Measurements from ENCODE around the gene HSPB8. TPM values are rescaled to one million over a fixed set of nuclear protein-coding genes. Genes with fewer than 3 reads are reported as not detected.

HSPB8 gene
- total RNA-seq, 4 donors from 2014 or later: 85.3 to 139 (median 107) TPM

GRCh38 chr12:119227292-119227691 is 48.6 kb downstream of the HSPB8 start:
- DNase-seq (ENCODE audit: low spot score in 2 of 2): no peak
- H3K4me3 ChIP-seq (ENCODE audit: low read depth, poor library complexity, severe bottlenecking): no peak overlapping the region
- TF ChIP-seq, protein P1, sequence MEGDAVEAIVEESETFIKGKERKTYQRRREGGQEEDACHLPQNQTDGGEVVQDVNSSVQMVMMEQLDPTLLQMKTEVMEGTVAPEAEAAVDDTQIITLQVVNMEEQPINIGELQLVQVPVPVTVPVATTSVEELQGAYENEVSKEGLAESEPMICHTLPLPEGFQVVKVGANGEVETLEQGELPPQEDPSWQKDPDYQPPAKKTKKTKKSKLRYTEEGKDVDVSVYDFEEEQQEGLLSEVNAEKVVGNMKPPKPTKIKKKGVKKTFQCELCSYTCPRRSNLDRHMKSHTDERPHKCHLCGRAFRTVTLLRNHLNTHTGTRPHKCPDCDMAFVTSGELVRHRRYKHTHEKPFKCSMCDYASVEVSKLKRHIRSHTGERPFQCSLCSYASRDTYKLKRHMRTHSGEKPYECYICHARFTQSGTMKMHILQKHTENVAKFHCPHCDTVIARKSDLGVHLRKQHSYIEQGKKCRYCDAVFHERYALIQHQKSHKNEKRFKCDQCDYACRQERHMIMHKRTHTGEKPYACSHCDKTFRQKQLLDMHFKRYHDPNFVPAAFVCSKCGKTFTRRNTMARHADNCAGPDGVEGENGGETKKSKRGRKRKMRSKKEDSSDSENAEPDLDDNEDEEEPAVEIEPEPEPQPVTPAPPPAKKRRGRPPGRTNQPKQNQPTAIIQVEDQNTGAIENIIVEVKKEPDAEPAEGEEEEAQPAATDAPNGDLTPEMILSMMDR (IDR thresholded peaks at IDR 0.05): no peak
- TF ChIP-seq POLR2A (IDR thresholded peaks at IDR 0.05): no peak
- intact Hi-C loops (cut with DNase I; ENCODE audit: low total_unique reads): loop anchor here (5.0 kb wide), 1 partner anchor 1965 kb away; no protein-coding TSS in a partner anchor
- 74 to 81% methylated on average over 3 of the region's 3 CpGs for WGBS, 2 donors

DNA sequence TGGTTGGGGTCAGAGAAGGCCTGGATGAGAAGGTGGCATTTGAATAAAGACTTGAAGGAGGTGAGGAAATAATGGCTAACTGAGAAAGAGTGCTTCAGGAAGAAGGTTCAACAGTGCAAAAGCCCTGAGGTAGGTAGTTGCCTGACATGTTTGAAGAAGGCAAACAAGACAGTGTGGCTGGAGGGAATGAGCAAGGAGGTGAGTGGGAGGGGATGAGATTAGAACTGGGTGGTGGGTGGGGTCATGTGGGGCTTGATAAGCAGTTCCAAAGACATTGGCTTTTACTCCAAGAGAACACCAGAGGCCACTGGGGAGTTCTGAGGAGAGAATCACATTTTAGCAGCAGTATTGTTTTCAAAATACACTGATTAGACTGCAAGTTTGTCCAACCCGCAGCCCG is 50.5 kb downstream of the HSPB8 start:
- H3K4me3 ChIP-seq (ENCODE audit: low read depth, poor library complexity, severe bottlenecking): no peak overlapping the region
- DNase-seq (ENCODE audit: low spot score in 2 of 2): no peak
- TF ChIP-seq POLR2A (IDR thresholded peaks at IDR 0.05): no peak
- intact Hi-C loops (cut with DNase I; ENCODE audit: low total_unique reads): loop anchor here (5.0 kb wide), 1 partner anchor 1967 kb away; no protein-coding TSS in a partner anchor
- WGBS, 2 donors: 95 to 96% methylated on average over 2 of the region's 2 CpGs

- intact Hi-C loops (cut with DNase I; ENCODE audit: low total_unique reads): loop anchor here (5.0 kb wide), 1 partner anchor 1968 kb away; no protein-coding TSS in a partner anchor
- 43 to 46% methylated on average over 9 of the region's 9 CpGs for WGBS, 2 donors
- no peak for TF ChIP-seq POLR2A (IDR thresholded peaks at IDR 0.05)
- TF ChIP-seq, protein P1 (IDR thresholded peaks at IDR 0.05): no peak
- H3K4me3 ChIP-seq (ENCODE audit: low read depth, poor library complexity, severe bottlenecking): no peak overlapping the region
- DNase-seq (ENCODE audit: low spot score in 2 of 2): no peak
Measured at GRCh38 chr12:119229837-119230236, 51.1 kb downstream of the HSPB8 start.

DNA sequence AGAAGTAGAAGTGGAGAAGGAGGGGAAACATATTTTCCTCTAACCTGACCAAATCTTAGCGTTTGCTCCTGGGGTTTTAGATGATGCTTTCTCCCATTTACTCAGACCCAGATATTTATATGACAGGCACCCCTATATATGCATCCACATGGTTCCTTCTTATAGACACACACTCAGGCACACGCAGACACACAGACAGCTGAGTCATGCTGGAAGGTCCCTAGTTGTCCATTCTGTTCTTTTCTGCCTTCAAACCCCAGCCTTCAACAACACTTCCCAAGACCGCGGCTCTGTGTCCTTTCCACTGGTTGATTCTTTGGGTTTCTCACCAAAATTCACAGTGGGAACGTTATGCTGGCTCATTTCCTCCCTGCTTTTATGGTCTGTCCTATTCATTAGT is 52.1 kb downstream of the HSPB8 start:
- WGBS, 2 donors: 73 to 82% methylated on average over 5 of the region's 5 CpGs
- intact Hi-C loops (cut with DNase I; ENCODE audit: low total_unique reads): no loop called here
- DNase-seq (ENCODE audit: low spot score in 2 of 2): no peak
- no peak overlapping the region for H3K4me3 ChIP-seq (ENCODE audit: low read depth, poor library complexity, severe bottlenecking)
- TF ChIP-seq, protein P1 (IDR thresholded peaks at IDR 0.05): no peak
- TF ChIP-seq POLR2A (IDR thresholded peaks at IDR 0.05): no peak

DNA sequence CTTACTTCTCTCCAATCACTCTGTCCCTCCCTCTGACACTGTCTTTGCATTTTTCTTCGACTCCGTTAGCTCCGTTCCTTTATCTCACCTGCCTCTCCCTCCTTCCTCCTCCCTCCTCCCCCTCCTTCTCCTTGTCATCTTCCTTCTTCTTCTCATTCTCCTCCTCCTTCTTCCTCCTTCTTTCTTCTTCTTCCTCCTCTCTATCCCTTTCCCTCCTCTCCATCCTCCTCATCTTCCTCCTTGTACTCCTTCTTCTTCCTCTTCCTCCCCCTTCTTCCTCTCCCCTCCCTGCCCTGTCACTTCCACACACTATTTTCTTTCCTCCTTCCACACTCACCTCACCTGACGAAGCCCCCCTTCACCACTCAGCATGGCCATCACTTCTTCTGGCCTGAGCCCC is 53.0 kb downstream of the HSPB8 start:
- intact Hi-C loops (cut with DNase I; ENCODE audit: low total_unique reads): no loop called here
- 71 to 85% methylated on average over 4 of the region's 4 CpGs for WGBS, 2 donors
- no peak for TF ChIP-seq POLR2A (IDR thresholded peaks at IDR 0.05)
- TF ChIP-seq, protein P1 (IDR thresholded peaks at IDR 0.05): no peak
- H3K4me3 ChIP-seq (ENCODE audit: low read depth, poor library complexity, severe bottlenecking): no peak overlapping the region
- DNase-seq (ENCODE audit: low spot score in 2 of 2): no peak

DNA sequence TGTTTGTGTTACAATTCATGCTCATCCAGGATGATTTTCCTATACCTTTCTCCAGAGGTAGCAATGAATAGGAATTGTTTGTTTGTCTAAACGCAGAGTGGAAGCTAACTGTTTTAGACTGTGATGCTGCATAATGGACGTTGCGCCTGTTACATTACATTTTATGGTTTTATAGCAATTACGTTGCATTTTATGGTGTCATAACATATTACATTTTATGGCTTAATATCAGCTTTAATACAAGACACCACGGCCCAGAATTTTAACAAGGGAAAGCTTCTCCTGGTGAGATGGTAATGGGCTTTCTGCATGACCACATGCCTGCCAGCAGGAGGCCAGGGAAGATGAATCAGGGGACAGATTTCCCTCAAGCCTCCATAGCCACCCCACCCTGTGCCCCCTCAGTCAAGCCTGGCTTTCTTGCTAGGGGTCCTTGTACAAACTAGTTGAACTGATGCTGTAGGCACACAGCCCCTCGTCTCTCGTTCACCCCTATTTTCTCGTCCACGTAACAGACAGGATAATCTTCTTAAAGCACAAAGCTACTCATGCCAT is 56.5 kb downstream of the HSPB8 start:
- H3K4me3 ChIP-seq (ENCODE audit: low read depth, poor library complexity, severe bottlenecking): no peak overlapping the region
- DNase-seq (ENCODE audit: low spot score in 2 of 2): no peak
- intact Hi-C loops (cut with DNase I; ENCODE audit: low total_unique reads): no loop called here
- 60 to 63% methylated on average over 9 of the region's 9 CpGs for WGBS, 2 donors
- TF ChIP-seq, protein P1 (IDR thresholded peaks at IDR 0.05): no peak
- no peak for TF ChIP-seq POLR2A (IDR thresholded peaks at IDR 0.05)

Data from lower leg skin (tissue), 4 donors.